GM10266 (cell line): ENCODE measurements around the gene LHFPL6.

Experiments used
- DNase-seq: peaks from one replicate; pipeline ENCODE4 v3.0.0; 2012; ENCODE audit errors: extremely low spot score
- CTCF ChIP-seq: IDR thresholded peaks from 2 replicates; pipeline ENCODE4 v1.5.1; 2012; ENCODE audit warnings: mild to moderate bottlenecking, low read depth; ENCODE audit not compliant: control insufficient read depth, insufficient read depth; ENCODE audit errors: missing control alignments

Gene LHFPL6

GRCh38 chr13:39603424-39603947 is 493 bp upstream of the LHFPL6 start:
- peak; percentile 41 for DNase-seq
- TF ChIP-seq CTCF, result no peak

GRCh38 chr13:39602277-39602613 is 748 bp downstream of the LHFPL6 start:
- TF ChIP-seq CTCF, result no peak
- no peak for DNase-seq

- no peak for TF ChIP-seq CTCF
- no peak for DNase-seq
Observed at GRCh38 chr13:39601636-39602035, 1.4 kb downstream of the LHFPL6 start.

- DNase-seq, result no peak
- TF ChIP-seq CTCF, result no peak
Observed at GRCh38 chr13:39600766-39601165, 2.2 kb downstream of the LHFPL6 start.

- DNase-seq, result no peak
- TF ChIP-seq CTCF, result no peak
Observed at GRCh38 chr13:39599842-39600241, 3.2 kb downstream of the LHFPL6 start.

- TF ChIP-seq CTCF, result no peak
- no peak for DNase-seq
Observed at GRCh38 chr13:39599012-39599411, 4.0 kb downstream of the LHFPL6 start.

- DNase-seq, result no peak
- TF ChIP-seq CTCF, result no peak
Observed at GRCh38 chr13:39597838-39598237, 5.2 kb downstream of the LHFPL6 start.
